GM12873 (cell line): ENCODE data around the gene CYREN.

Experiments used
- CTCF ChIP-seq: IDR thresholded peaks from 2 replicates; pipeline ENCODE4 v1.5.1; 2012; ENCODE audit warnings: low read depth, mild to moderate bottlenecking, moderate library complexity, low read length, control low read depth; ENCODE audit not compliant: insufficient read depth; ENCODE audit errors: missing control alignments

The CYREN gene

GRCh38 chr7:135188298-135188984, 17.9 kb upstream of the CYREN start:
- no peak for TF ChIP-seq CTCF

GRCh38 chr7:135186841-135187253, 16.3 kb upstream of the CYREN start:
- TF ChIP-seq CTCF, result no peak

GRCh38 chr7:135186261-135186540, 15.7 kb upstream of the CYREN start:
- TF ChIP-seq CTCF, result no peak

GRCh38 chr7:135185471-135186260, 15.2 kb upstream of the CYREN start:
- no peak for TF ChIP-seq CTCF

- TF ChIP-seq CTCF, result no peak
Measured at GRCh38 chr7:135184254-135184841, 13.8 kb upstream of the CYREN start.

- TF ChIP-seq CTCF, result no peak
Measured at GRCh38 chr7:135183478-135183877, 13.0 kb upstream of the CYREN start.

GRCh38 chr7:135181929-135182678, 11.6 kb upstream of the CYREN start:
- no peak for TF ChIP-seq CTCF
